NT2/D1 (cell line): ENCODE results near the gene IFT43.
"Not testable (repeated sequence)": the region's sequence is repeated elsewhere in the genome, so short reads cannot be mapped to it uniquely, and the experiment has no call there.

Source experiments
- DNase-seq: peaks from one replicate; pipeline ENCODE4 v3.0.0-alpha.2; 2011; ENCODE audit warnings: low read depth, low spot score
- H3K27me3 ChIP-seq: 2 replicates; pipeline ENCODE4 v1.6.0; 2011; ENCODE audit warnings: mild to moderate bottlenecking; ENCODE audit not compliant: insufficient read length, insufficient read depth
- H3K36me3 ChIP-seq: 2 replicates; pipeline ENCODE4 v1.6.1; 2011; ENCODE audit warnings: mild to moderate bottlenecking, low read length, mixed read lengths; ENCODE audit not compliant: insufficient read depth, insufficient read length
- H3K4me1 ChIP-seq: 2 replicates; pipeline ENCODE4 v1.5.1; 2011; ENCODE audit not compliant: insufficient read depth, insufficient read length
- H3K4me3 ChIP-seq: 2 replicates; pipeline ENCODE4 v1.5.1; 2011; ENCODE audit warnings: low read depth; ENCODE audit not compliant: insufficient read length
- H3K9ac ChIP-seq: 2 replicates; pipeline ENCODE4 v1.6.0; 2011; ENCODE audit warnings: low read depth; ENCODE audit not compliant: insufficient read length
- H3K9me3 ChIP-seq: 2 replicates; pipeline ENCODE4 v1.5.1; 2011; ENCODE audit warnings: mild to moderate bottlenecking, low read length; ENCODE audit not compliant: insufficient read depth
- SUZ12 ChIP-seq: IDR thresholded peaks from 2 replicates; pipeline ENCODE4 v1.6.1; 2011; ENCODE audit not compliant: insufficient read length, insufficient read depth; ENCODE audit errors: extremely low read depth
- YY1 ChIP-seq: IDR thresholded peaks from 2 replicates; pipeline ENCODE4 v1.6.1; 2011; ENCODE audit not compliant: insufficient read length, insufficient read depth
- ZNF274 ChIP-seq: IDR thresholded peaks from 2 replicates; pipeline ENCODE4 v1.6.1; 2011; ENCODE audit warnings: mild to moderate bottlenecking, low read depth, low read length

IFT43 gene

DNA sequence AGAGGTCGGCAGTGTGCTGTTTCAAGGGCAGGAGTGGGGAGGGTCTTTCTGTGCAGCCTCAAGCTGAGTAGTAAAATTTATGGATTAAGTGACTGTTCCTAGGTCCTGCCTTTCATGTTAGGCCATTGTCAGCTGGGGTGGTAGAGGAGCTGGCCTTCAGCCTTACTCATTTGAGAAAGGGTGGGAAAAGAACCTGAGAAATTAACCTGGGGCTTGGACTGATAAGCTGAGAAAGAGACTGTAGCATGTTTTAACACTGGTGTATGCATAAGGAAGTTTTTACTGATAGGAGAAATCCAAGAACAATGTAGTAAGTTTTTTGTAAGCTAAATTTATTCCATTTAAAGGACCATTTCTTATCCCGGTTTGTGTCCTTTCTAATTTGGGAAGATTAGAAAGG, 20.7 kb downstream of the IFT43 start:
- H3K9ac ChIP-seq, result no peak overlapping the region
- TF ChIP-seq ZNF274 (no peak), YY1 (no peak), SUZ12 (no peak)
- H3K9me3 ChIP-seq, result peaks cover 11% of the 10 kb centered on the region; the same call in 1 of the 2 replicates
- DNase-seq, result no peak
- no peaks in the 10 kb centered on the region for H3K27me3 ChIP-seq
- H3K4me3 ChIP-seq, result no peak overlapping the region
- H3K4me1 ChIP-seq, result no peaks in the 10 kb centered on the region
- peaks cover 13% of the 10 kb centered on the region for H3K36me3 ChIP-seq

DNA sequence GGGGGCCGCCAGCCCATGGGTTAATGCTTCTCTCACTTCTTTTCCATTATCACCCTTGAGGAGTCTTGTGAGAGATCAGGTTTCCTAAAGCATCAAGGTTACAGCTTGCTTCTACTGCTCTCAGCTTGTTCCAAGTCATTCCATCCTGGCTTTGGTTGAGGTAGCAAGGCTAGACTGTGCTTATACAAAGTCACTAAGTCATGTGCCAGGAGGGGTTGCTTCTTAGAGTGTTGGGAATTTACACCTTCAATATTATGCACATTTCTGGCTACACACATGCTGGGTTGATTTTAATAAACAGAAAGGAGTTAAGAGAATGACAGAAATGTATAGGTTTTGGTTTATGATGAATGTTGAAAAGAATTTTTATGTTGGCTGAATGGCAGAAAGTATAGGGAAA, 21.8 kb downstream of the IFT43 start:
- Histone ChIP-seq H3K9me3 (peaks cover 11% of the 10 kb centered on the region; the same call in 1 of the 2 replicates), H3K4me1 (no peaks in the 10 kb centered on the region), H3K4me3 (no peak overlapping the region), H3K27me3 (no peaks in the 10 kb centered on the region), H3K9ac (no peak overlapping the region), H3K36me3 (peaks cover 10% of the 10 kb centered on the region)
- TF ChIP-seq ZNF274 (no peak), YY1 (no peak), SUZ12 (no peak)
- no peak for DNase-seq

DNA sequence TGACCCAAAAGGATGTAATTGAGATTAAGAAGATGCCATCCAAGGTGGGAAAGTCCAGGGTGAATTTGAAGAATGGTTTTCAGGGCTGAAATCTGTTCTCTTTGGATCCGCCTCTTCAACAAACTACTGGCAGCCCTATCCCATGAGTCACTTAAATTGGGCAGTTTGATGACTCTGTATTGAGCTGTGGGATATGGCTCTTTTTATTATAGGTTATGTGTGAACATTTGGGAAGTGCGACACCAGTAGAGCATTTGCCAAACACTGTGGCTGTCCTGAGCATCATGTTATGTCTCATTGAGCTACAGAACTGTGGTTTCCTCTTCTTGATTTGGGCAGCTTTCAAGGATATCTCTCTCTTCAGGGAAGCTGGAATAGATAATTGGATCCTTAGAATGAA, 22.3 kb downstream of the IFT43 start:
- Histone ChIP-seq H3K9ac (no peak overlapping the region), H3K4me1 (no peaks in the 10 kb centered on the region), H3K4me3 (no peak overlapping the region), H3K9me3 (peaks cover 11% of the 10 kb centered on the region; the same call in 1 of the 2 replicates), H3K36me3 (peaks cover 10% of the 10 kb centered on the region), H3K27me3 (no peaks in the 10 kb centered on the region)
- TF ChIP-seq SUZ12, result no peak
- TF ChIP-seq ZNF274, result no peak
- TF ChIP-seq YY1, result no peak
- no peak for DNase-seq

DNA sequence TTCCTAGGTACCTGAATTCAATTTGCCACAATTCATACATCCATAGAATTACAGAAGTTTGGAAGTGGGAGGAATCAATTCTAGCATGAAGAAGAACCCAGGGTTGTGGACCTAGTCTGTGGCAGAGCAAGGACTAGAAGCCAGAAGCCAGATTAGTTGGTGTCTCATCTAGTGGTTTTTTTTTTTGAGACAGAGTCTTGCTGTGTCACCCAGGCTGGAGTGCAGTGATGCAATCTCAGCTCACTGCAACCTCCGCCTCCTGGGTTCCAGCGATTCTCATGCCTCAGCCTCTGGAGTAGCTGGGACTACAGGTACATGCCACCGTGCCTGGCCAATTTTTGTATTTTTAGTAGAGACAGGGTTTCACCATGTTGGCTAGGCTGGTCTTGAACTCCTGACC, 24.1 kb downstream of the IFT43 start:
- H3K4me1 ChIP-seq, H3K9me3 ChIP-seq, H3K9ac ChIP-seq, H3K27me3 ChIP-seq, H3K4me3 ChIP-seq, DNase-seq: not testable (repeated sequence)
- H3K36me3 ChIP-seq, result peaks cover 14% of the 10 kb centered on the region

DNA sequence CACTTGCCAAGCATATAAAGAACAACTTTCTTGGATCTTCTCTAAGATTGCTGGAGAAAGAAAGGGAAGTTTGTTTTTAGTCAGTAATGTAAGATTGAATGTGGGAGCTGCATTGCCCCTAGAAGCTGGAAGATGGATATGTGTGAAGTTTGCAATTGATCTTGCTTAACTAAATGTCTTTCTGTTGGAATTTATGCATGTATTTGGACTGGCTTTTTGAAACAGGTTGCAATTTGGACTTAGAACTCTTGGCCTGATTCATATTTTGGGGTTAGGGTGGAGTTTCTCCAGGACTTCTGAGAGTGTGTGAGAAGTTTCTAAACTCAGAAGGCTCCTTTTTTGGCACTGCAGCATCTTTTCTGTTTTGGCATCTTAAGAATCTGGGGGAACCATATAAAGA, 26.4 kb downstream of the IFT43 start:
- TF ChIP-seq YY1 (no peak), SUZ12 (no peak), ZNF274 (no peak)
- Histone ChIP-seq H3K9ac (no peak overlapping the region), H3K27me3 (no peaks in the 10 kb centered on the region), H3K4me3 (no peak overlapping the region), H3K9me3 (no peaks in the 10 kb centered on the region), H3K4me1 (no peaks in the 10 kb centered on the region), H3K36me3 (peaks cover 8% of the 10 kb centered on the region)
- DNase-seq, result no peak

DNA sequence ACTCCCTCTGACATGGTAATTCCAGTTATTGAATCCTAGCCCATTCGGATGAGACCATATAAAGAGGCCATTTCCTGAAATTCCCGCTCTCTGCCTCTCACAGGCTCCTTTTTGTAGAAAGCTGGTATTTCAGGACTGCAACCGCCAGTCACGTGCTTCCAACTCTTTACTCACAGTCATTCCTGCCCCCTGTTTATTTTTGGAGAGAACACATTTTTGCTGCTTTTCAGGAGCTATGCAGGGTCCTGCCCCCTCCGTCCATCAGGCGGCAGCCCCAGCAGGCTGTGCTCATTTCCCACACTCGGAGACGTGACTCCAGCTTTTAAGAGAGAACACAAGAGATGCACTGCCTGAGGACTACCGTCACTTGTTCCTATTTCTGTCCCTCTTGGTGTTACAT, 26.8 kb downstream of the IFT43 start:
- peaks cover 4% of the 10 kb centered on the region for H3K36me3 ChIP-seq

DNA sequence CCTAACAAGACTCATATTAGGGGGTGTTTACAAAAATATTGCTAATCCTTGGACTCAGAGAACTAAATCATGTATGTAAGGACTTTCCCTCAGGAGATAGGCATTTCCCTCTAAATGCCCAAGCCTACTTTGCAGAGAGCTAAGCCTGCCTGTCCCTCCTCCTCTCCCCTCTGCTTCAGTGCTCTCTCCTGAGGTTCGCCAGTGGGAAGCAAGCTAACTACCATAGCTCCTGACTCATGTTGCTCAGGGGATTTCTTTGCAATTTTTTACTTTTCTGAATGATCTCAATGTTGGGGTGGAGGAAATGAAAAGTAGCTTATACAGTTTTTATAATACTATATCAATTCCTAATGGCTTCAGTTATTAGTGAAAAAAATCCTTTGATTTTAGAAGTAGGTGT, 29.6 kb downstream of the IFT43 start:
- Histone ChIP-seq H3K4me1 (no peaks in the 10 kb centered on the region), H3K9ac (no peak overlapping the region), H3K4me3 (no peak overlapping the region), H3K9me3 (peaks cover 8% of the 10 kb centered on the region; the same call in 1 of the 2 replicates), H3K27me3 (no peaks in the 10 kb centered on the region), H3K36me3 (peaks cover 3% of the 10 kb centered on the region)
- no peak for DNase-seq
- TF ChIP-seq SUZ12, result no peak
- TF ChIP-seq YY1, result no peak
- no peak for TF ChIP-seq ZNF274

More for the DNA sequence above, 26.8 kb downstream of the IFT43 start:
- H3K4me3 ChIP-seq, result no peak overlapping the region
- H3K4me1 ChIP-seq, result no peaks in the 10 kb centered on the region
- TF ChIP-seq SUZ12 (no peak), YY1 (no peak), ZNF274 (no peak)
- H3K9me3 ChIP-seq, result no peaks in the 10 kb centered on the region
- no peaks in the 10 kb centered on the region for H3K27me3 ChIP-seq
- no peak overlapping the region for H3K9ac ChIP-seq
- peak; percentile 3 for DNase-seq

DNA sequence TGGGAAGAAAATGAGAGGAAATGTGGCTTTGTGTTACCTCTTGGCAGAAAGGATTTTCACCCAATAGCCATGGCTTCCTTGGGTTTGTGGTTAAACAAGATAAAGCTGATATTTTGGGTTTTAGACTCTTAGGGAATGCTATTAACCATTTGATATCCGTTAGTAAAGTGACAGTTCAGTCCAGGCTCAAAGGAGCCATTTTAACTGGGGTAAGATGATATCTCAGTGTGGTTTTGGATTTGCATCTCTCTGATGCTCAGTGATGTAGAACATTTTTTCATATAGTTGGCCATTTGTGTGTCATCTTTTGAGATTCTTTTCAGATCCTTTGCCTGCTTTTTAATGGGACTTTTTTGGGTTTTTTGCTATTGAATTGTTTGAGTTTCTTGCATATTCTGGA, 30.1 kb downstream of the IFT43 start:
- TF ChIP-seq ZNF274, result no peak
- TF ChIP-seq SUZ12, result no peak
- no peak for TF ChIP-seq YY1
- Histone ChIP-seq H3K36me3 (peaks cover 3% of the 10 kb centered on the region), H3K4me3 (no peak overlapping the region), H3K27me3 (no peaks in the 10 kb centered on the region), H3K9me3 (peaks cover 8% of the 10 kb centered on the region; the same call in 1 of the 2 replicates), H3K9ac (no peak overlapping the region), H3K4me1 (no peaks in the 10 kb centered on the region)
- DNase-seq, result no peak
